AML-193 (cell line): Measurements from ENCODE around the gene MICAL1.

Source experiments
- DNase-seq, 2 experiments: peaks; one replicate each; lab custom pipeline; 2025; lab: John Stamatoyannopoulos, UW

MICAL1 gene

GRCh38 chr6:109455437-109456110 is at the start of gene MICAL1:
Gene MICAL1 (minus strand): TSS chr6:109455772. CDS start chr6:109454196, 1,576 bp downstream.
- DNase-seq = peak; percentile 36 to 38

GRCh38 chr6:109503327-109504224 is 48.0 kb upstream of the MICAL1 start:
- no peak for DNase-seq

- no peak for DNase-seq
Observed at GRCh38 chr6:109498936-109499335, 43.4 kb upstream of the MICAL1 start.

- DNase-seq = no peak
Observed at GRCh38 chr6:109498052-109498451, 42.5 kb upstream of the MICAL1 start.

GRCh38 chr6:109496036-109496772 is 40.6 kb upstream of the MICAL1 start:
- no peak for DNase-seq

- peak; percentile 80 to 84 for DNase-seq
Observed at GRCh38 chr6:109493865-109494264, 38.3 kb upstream of the MICAL1 start.

GRCh38 chr6:109491207-109491938 is 35.8 kb upstream of the MICAL1 start:
- DNase-seq = no peak

- DNase-seq = no peak
Observed at GRCh38 chr6:109490713-109491112, 35.1 kb upstream of the MICAL1 start.

GRCh38 chr6:109488001-109488400 is 32.4 kb upstream of the MICAL1 start:
- DNase-seq = no peak

- no peak for DNase-seq
Observed at GRCh38 chr6:109486068-109486467, 30.5 kb upstream of the MICAL1 start.

GRCh38 chr6:109485266-109485935 is 29.8 kb upstream of the MICAL1 start:
- no peak for DNase-seq

GRCh38 chr6:109484122-109484521 is 28.6 kb upstream of the MICAL1 start:
- no peak for DNase-seq

- no peak for DNase-seq
Observed at GRCh38 chr6:109483735-109484057, 28.1 kb upstream of the MICAL1 start.

GRCh38 chr6:109482905-109483734 is 27.5 kb upstream of the MICAL1 start, which contains the start of gene ZBTB24:
Gene ZBTB24 (minus strand): TSS chr6:109483219. CDS start chr6:109482026, 1,193 bp downstream.
- peak; percentile 89 to 97 for DNase-seq

GRCh38 chr6:109480993-109481480 is 25.5 kb upstream of the MICAL1 start:
- peak in 1 of 2 experiments; percentile 5 for DNase-seq

GRCh38 chr6:109478841-109479624 is 23.5 kb upstream of the MICAL1 start:
- no peak for DNase-seq

GRCh38 chr6:109478222-109478805 is 22.7 kb upstream of the MICAL1 start:
- no peak for DNase-seq

- no peak for DNase-seq
Observed at GRCh38 chr6:109477725-109478124, 22.2 kb upstream of the MICAL1 start.

GRCh38 chr6:109477184-109477583 is 21.6 kb upstream of the MICAL1 start:
- no peak for DNase-seq
